ENCODE measurements around the gene PKD1L1.
A peak's percentile ranks its signal among the peaks of the same experiment; 100 is the strongest.

- TF ChIP-seq TEAD4 (IDR thresholded peaks at IDR 0.05) (peak; percentile 50), TCF12 (IDR thresholded peaks at IDR 0.05; ENCODE audit: low read depth) (peak; percentile 77), CEBPB (IDR thresholded peaks at IDR 0.05) (no peak), YY1 (IDR thresholded peaks at IDR 0.05; ENCODE audit: low read depth) (peak; percentile 85), EP300 (IDR thresholded peaks at IDR 0.05; ENCODE audit: borderline replicate concordance) (peak; percentile 47; the same call in 1 of the 2 replicates), TAF1 (IDR thresholded peaks at IDR 0.05; ENCODE audit: low read depth) (peak; percentile 92), MAX (IDR thresholded peaks at IDR 0.05) (peak; percentile 78), RAD21 (IDR thresholded peaks at IDR 0.05; ENCODE audit: low read depth) (no peak)
These were observed 31.0 kb upstream of the PKD1L1 start, which contains the start of gene HUS1 for GRCh38 chr7:47979145-47979831.
